Umbilical cord (tissue), 2 donors: ENCODE measurements around the gene HCRTR1. TPM values are rescaled to one million over a fixed set of nuclear protein-coding genes. Genes with fewer than 3 reads are reported as not detected.

Experiments
- DNase-seq: peaks from one replicate; pipeline ENCODE4 v3.0.0-alpha.2; 2015; ENCODE audit warnings: low spot score
- total RNA-seq: library from RNA; depleted of rRNA; stranded (reverse); fragments of >200 nt; gene quantifications from one replicate; pipeline ENCODE4 v1.2.3, GENCODE V29; 2014; ENCODE audit warnings: low replicate concordance; ENCODE audit not compliant: insufficient read depth

The HCRTR1 gene
- total RNA-seq: 6.7 TPM

GRCh38 chr1:31617218-31617915 lies at the start of gene HCRTR1:
Gene HCRTR1 (plus strand): TSS chr1:31617689. CDS start chr1:31619193, 1,504 bp downstream.
- no peak for DNase-seq

- no peak for DNase-seq
These were observed 49.4 kb upstream of the HCRTR1 start for GRCh38 chr1:31567956-31568570.

GRCh38 chr1:31568895-31569595 lies 48.4 kb upstream of the HCRTR1 start:
- DNase-seq: no peak

- peak; percentile 5 for DNase-seq
These were observed 47.8 kb upstream of the HCRTR1 start for GRCh38 chr1:31569596-31570173.

- DNase-seq: no peak
These were observed 47.3 kb upstream of the HCRTR1 start for GRCh38 chr1:31570228-31570627.

GRCh38 chr1:31570906-31571305 lies 46.6 kb upstream of the HCRTR1 start:
- peak; percentile 5 for DNase-seq

GRCh38 chr1:31571340-31572295 lies 45.9 kb upstream of the HCRTR1 start:
- DNase-seq: peak; percentile 1

- peak; percentile 51 for DNase-seq
These were observed 45.0 kb upstream of the HCRTR1 start for GRCh38 chr1:31572323-31573104.

- DNase-seq: peak; percentile 0
These were observed 44.2 kb upstream of the HCRTR1 start for GRCh38 chr1:31573261-31573660.

- peak; percentile 61 for DNase-seq
These were observed 42.6 kb upstream of the HCRTR1 start for GRCh38 chr1:31574749-31575368.

- no peak for DNase-seq
These were observed 41.9 kb upstream of the HCRTR1 start for GRCh38 chr1:31575369-31576140.

GRCh38 chr1:31576201-31576669 lies 41.3 kb upstream of the HCRTR1 start, which contains the start of gene TINAGL1:
Gene TINAGL1 (plus strand): TSS chr1:31576515. CDS start chr1:31577149, 634 bp downstream.
- peak; percentile 76 for DNase-seq

- no peak for DNase-seq
These were observed 40.6 kb upstream of the HCRTR1 start for GRCh38 chr1:31576743-31577455.

GRCh38 chr1:31577515-31578192 lies 39.8 kb upstream of the HCRTR1 start:
- DNase-seq: peak; percentile 48

- DNase-seq: peak; percentile 81
These were observed 38.1 kb upstream of the HCRTR1 start for GRCh38 chr1:31579374-31579773.

GRCh38 chr1:31580513-31580870 lies 37.0 kb upstream of the HCRTR1 start:
- DNase-seq: peak; percentile 96

- no peak for DNase-seq
These were observed 36.4 kb upstream of the HCRTR1 start for GRCh38 chr1:31580891-31581603.
